Rectal smooth muscle tissue (tissue), 1 donor: ENCODE results near the gene RNU6-8.

ENCODE experiments used
- H3K27ac ChIP-seq: one replicate; pipeline ENCODE4 v1.7.0; 2013; ENCODE audit warnings: low read depth, low read length, inconsistent platforms
- H3K27me3 ChIP-seq: one replicate; pipeline ENCODE4 v1.7.0; 2013; ENCODE audit warnings: low read length; ENCODE audit not compliant: control insufficient read depth, insufficient read depth
- H3K36me3 ChIP-seq: one replicate; pipeline ENCODE4 v1.7.0; 2013; ENCODE audit warnings: low read length; ENCODE audit not compliant: control insufficient read depth, insufficient read depth
- H3K4me1 ChIP-seq: one replicate; pipeline ENCODE4 v1.7.0; 2013; ENCODE audit warnings: low read length; ENCODE audit not compliant: control insufficient read depth, insufficient read depth
- H3K4me3 ChIP-seq: one replicate; pipeline ENCODE4 v1.7.0; 2013; ENCODE audit warnings: low read length
- H3K9ac ChIP-seq: one replicate; pipeline ENCODE4 v1.7.0; 2013; ENCODE audit warnings: low read length

The RNU6-8 gene

DNA sequence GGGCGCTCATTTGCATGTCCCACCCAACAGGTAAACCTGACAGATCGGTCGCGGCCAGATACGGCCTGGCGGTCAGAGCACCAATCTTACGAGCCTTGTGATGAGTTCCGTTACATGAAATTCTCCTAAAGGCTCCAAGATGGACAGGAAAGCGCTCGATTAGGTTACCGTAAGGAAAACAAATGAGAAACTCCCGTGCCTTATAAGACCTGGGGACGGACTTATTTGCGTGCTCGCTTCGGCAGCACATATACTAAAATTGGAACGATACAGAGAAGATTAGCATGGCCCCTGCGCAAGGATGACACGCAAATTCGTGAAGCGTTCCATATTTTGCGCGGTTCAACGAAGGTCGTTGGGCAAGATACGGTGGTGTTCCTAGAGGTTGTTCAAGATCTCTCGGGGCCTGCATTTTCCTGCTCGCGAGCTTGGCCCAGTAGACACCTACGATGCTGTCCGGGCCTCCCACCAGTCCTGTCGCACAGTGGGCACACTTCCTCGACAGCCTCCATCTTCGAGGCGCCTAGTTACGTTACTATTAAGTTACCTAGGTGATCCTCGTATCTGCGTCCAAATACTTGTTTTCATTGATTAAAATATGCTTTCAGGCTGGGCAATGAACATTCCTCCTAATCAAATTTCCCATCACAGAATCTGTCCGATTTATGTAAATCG lies 1.1 kb downstream of the RNU6-8 start, which contains the start of gene RNU6-7:
RNU6-7 (plus strand) TSS at position 230 of the 675 bp plus-strand sequence.
- peak within 1 kb of the TSS; percentile 81 for H3K27ac ChIP-seq
- H3K36me3 ChIP-seq, result no peaks in the 10 kb centered on the region
- H3K9ac ChIP-seq, result peak within 1 kb of the TSS; percentile 76
- peaks cover 2% of the 10 kb centered on the region for H3K4me1 ChIP-seq
- no peaks in the 10 kb centered on the region for H3K27me3 ChIP-seq
- H3K4me3 ChIP-seq, result peak within 1 kb of the TSS; percentile 96

DNA sequence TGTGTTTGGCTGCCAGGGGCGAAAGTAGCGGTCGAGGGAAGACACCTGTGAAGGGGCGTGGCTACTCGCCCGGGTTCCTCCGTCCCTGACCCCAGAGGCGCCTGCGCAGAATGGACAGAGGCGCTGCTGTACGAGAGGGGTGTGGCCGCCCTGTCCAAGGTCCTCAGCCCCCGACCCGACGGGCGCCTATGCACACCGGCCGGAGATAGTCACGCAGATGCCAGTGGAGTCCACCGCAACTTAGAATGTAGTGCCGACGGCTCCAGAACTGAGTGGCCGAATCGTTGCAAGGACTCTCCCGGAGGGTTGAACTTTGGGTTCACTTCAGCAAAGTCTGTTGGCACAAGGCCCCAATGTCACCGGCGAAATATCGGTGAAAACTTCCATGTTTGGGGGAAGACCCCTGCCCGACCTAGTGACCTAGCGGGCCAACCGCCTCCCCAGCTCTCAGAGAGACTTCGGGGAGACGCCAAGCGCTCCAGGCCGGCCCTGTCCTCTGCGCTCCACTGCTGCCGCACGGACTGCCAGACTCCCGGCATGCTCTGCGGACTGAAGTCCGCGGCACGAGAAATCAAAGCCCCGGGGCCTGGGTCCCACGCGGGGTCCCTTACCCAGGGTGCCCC lies 1.8 kb downstream of the RNU6-8 start:
- peak overlapping the region; percentile 81 for H3K27ac ChIP-seq
- no peaks in the 10 kb centered on the region for H3K27me3 ChIP-seq
- H3K4me3 ChIP-seq, result peak overlapping the region; percentile 96
- H3K36me3 ChIP-seq, result no peaks in the 10 kb centered on the region
- H3K4me1 ChIP-seq, result peaks cover 2% of the 10 kb centered on the region
- peak overlapping the region; percentile 76 for H3K9ac ChIP-seq

DNA sequence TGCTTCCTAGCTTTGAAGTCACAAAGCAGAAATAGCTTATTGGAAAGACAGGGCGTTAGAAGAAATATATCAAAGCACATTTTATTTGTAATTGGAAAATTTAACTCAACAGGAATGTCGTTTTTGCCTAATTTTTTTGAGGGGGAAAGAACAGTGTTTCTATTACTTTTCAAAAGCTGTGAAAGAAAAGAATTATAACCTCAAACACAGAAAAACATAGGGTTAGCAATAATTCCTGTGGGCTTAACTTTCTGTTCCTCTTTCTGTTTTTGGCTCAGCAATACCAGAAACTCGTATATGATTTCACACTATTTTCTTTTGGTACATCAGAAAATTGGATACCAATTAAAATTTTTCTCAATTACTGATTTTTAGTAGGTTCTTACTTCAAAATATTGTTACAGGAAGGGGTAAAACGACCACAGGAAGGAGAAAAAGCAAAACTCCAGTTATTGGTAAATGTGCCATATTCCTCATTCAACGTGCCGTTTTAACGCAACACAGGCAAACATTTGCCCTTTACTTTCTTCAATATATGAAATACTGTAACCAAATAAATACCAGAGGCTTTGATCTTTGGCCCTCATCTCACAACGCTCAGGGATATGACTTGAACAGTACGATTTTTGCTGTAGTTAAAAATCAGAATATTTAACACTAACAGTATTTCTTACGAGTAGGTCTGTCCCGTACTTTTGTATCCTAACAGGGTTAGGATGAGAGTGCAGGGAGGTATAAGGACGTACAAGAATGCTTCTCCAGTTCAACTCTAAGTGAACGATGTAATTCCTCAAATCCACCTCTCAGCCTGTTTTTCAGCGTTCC lies 2.5 kb downstream of the RNU6-8 start:
- Histone ChIP-seq H3K4me1 (peaks cover 2% of the 10 kb centered on the region), H3K36me3 (no peaks in the 10 kb centered on the region), H3K27me3 (no peaks in the 10 kb centered on the region), H3K4me3 (peak overlapping the region; percentile 96), H3K27ac (peak overlapping the region; percentile 81), H3K9ac (no peak overlapping the region)

DNA sequence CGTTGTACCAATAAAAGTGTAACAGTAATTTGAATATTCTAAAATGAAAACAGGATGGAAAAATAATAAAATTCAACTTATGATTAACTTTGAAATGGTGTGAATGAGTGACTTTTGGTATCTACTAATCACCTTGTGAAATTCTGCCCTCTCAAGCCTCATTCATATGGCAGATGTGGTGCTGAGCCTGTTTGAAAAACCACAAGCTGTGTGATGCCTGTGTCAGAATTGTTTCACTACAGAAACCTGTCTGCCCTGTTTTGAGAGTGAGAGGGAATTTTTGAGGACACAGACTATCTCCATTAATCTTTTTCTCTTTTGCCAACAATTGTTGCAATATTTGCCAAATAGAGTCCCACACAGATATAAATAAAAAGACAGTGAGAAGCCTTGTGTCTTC lies 5.2 kb downstream of the RNU6-8 start:
- Histone ChIP-seq H3K4me3 (no peak overlapping the region), H3K9ac (no peak overlapping the region), H3K36me3 (no peaks in the 10 kb centered on the region), H3K4me1 (peaks cover 2% of the 10 kb centered on the region), H3K27ac (no peak overlapping the region), H3K27me3 (no peaks in the 10 kb centered on the region)

DNA sequence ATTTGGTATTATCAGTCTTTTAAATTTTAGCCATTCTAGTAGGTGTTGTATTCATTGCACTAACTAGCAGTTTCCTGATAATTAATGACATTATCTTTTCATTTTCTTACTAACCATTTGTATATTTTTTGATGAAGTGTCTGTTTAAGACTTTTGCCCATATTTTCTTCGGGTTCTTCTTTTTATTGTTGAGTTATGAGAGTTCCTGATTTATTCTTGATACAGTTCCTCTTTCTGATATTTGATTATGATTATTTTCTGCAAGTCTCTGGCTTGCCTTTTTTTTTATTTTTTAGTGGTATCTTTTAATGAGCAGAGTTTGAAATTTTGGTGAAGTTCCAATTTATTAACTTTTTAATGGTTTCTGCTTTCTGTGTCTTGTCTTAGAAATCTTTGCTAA lies 7.4 kb downstream of the RNU6-8 start:
- Histone ChIP-seq H3K9ac (no peak overlapping the region), H3K4me3 (no peak overlapping the region), H3K36me3 (no peaks in the 10 kb centered on the region), H3K27me3 (no peaks in the 10 kb centered on the region), H3K4me1 (no peaks in the 10 kb centered on the region), H3K27ac (no peak overlapping the region)

DNA sequence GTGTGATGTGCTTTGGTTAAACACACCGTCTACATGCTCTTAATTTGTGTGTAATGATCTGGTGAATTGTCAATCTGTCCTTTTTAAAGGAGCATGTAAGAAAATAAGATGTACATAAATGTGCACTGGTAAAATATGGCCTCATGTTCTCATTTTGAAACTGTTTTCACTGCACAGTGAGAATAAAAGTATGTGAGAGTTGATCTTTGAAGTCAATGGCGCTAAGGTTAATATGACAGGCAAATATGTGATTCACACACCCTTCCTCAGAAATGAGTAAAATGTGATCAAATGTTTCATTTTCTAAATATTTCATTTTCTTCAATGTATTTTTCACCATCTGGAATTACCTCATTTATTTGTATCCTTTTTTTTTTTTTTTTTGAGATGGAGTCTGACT lies 9.5 kb downstream of the RNU6-8 start:
- Histone ChIP-seq H3K4me3 (no peak overlapping the region), H3K4me1 (no peaks in the 10 kb centered on the region), H3K36me3 (no peaks in the 10 kb centered on the region)

DNA sequence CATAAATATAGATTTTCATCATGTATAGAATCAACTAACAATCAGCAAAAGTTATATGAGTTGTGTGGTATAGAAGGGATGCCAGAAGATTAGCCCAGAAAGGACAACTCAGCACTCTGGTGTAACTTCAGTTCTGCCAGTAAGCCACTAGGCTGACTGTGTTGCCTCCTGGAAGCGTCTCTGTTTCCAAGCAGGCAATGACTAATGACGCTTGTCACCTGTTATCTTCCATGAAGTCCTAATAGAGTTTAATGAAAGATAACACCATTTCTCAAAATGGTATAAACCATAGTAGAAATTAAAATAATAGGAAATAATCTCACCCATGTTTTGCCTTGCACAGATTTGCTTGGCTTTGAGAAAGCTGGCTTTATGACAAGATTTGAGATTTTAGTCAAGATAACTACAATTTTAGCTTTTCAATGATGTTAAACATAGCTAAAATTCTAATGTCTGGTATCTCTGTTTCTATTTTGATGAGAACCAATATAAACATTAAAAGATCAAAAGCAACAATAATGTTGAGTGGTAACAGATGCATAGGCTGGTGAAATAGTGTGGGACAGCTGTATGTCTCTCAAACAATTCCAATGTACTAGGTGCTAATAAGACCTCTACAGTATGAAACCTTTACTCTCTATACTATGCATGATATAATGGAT lies 10.2 kb downstream of the RNU6-8 start:
- H3K9ac ChIP-seq, result no peak overlapping the region
- no peak overlapping the region for H3K27ac ChIP-seq
- H3K27me3 ChIP-seq, result no peaks in the 10 kb centered on the region
- no peaks in the 10 kb centered on the region for H3K4me1 ChIP-seq
- H3K36me3 ChIP-seq, result no peaks in the 10 kb centered on the region
- no peak overlapping the region for H3K4me3 ChIP-seq

More for the DNA sequence above, 9.5 kb downstream of the RNU6-8 start:
- H3K27ac ChIP-seq, result no peak overlapping the region
- H3K27me3 ChIP-seq, result no peaks in the 10 kb centered on the region
- H3K9ac ChIP-seq, result no peak overlapping the region

DNA sequence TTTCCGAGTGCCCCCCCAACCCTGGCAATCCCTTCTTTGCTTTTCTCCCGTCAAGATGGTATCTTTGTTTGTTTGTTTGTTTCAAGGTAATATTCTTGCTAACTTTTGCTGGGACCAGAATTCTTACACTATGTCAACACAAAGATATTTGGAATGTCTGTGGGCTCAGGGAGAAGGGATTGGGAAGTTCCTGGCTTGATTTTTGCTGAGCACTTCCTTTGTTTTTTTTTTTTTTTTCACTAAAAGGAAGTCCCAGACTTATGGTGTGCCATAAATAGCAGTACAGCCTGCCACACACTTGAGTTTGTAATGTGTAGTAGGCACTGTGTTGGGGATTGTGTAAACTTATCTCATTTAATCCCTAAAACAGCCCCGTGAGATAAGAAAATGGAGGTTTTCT lies 12.4 kb downstream of the RNU6-8 start:
- Histone ChIP-seq H3K27ac (no peak overlapping the region), H3K9ac (no peak overlapping the region), H3K27me3 (no peaks in the 10 kb centered on the region), H3K36me3 (no peaks in the 10 kb centered on the region), H3K4me3 (no peak overlapping the region), H3K4me1 (no peaks in the 10 kb centered on the region)

DNA sequence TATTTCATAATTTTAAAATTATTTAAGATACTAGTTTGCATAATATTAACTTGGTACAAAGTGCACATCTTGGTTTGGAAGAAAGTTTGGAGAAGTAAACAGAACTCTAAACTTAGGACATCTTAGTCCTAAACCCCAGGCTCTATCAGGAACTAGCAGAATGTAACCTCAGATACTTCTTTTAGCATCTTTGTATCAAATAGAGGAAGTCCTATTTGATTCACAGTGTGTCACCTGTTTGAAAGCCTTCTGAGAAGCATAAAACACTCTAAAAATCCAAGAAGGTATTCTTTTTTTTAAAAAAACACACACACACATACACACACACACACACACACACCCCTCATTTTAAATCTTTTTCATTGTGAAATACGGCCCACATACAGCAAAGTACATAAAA lies 13.3 kb downstream of the RNU6-8 start:
- no peaks in the 10 kb centered on the region for H3K36me3 ChIP-seq
- H3K27ac ChIP-seq, result no peak overlapping the region
- no peaks in the 10 kb centered on the region for H3K4me1 ChIP-seq
- H3K27me3 ChIP-seq, result no peaks in the 10 kb centered on the region
- H3K4me3 ChIP-seq, result no peak overlapping the region
- no peak overlapping the region for H3K9ac ChIP-seq

DNA sequence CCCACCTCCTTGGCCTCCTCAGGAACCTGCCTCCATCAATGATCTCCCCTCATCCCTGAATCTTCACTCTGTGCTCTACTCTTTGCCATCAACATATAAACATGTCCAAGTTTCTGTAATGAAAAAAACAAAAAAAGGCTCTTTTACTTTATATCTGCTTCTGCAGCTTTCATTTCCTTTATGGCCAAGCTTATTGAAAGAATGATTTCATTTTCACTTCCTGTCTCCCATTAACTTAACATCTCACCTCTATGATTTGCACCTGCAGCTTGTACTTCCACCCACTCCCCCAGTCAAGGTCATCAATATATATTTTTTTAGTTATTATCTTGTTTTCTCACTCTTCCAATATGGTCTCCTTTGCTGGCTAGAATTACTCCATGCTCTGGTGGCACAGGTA lies 16.8 kb downstream of the RNU6-8 start:
- no peaks in the 10 kb centered on the region for H3K36me3 ChIP-seq
- H3K4me3 ChIP-seq, result no peak overlapping the region
- H3K27ac ChIP-seq, result no peak overlapping the region

DNA sequence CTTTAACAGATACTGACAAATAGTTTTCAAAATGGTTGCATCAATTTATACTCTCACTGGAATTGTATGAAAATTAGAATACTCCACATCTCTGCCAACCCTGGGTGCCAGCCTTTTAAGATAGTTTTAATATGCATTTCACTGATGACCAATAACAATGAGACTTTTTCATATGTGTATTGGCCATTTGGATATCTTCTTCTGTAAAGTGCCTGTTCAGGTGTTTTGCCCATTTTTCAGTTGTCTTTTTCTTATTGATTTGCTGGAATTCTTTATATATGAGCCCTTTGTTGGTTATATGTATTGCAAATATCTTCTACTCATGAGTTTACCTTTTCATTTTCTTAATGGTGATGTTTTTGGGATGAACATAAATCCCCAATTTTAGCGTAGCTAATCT lies 18.0 kb downstream of the RNU6-8 start:
- Histone ChIP-seq H3K27ac (no peak overlapping the region), H3K4me1 (no peaks in the 10 kb centered on the region), H3K4me3 (no peak overlapping the region), H3K36me3 (no peaks in the 10 kb centered on the region), H3K9ac (no peak overlapping the region), H3K27me3 (no peaks in the 10 kb centered on the region)

More for the DNA sequence above, 16.8 kb downstream of the RNU6-8 start:
- no peaks in the 10 kb centered on the region for H3K27me3 ChIP-seq
- no peak overlapping the region for H3K9ac ChIP-seq
- no peaks in the 10 kb centered on the region for H3K4me1 ChIP-seq
